Activated T-helper 1 cell treated with Interleukin-2 at 50 U/mL for 16 hours (primary cell): ENCODE results near the gene RING1.

Experiments
- DNase-seq: peaks from one replicate; pipeline ENCODE4 v3.0.0-alpha.2; 2020; ENCODE audit warnings: low read depth

The RING1 gene

DNA sequence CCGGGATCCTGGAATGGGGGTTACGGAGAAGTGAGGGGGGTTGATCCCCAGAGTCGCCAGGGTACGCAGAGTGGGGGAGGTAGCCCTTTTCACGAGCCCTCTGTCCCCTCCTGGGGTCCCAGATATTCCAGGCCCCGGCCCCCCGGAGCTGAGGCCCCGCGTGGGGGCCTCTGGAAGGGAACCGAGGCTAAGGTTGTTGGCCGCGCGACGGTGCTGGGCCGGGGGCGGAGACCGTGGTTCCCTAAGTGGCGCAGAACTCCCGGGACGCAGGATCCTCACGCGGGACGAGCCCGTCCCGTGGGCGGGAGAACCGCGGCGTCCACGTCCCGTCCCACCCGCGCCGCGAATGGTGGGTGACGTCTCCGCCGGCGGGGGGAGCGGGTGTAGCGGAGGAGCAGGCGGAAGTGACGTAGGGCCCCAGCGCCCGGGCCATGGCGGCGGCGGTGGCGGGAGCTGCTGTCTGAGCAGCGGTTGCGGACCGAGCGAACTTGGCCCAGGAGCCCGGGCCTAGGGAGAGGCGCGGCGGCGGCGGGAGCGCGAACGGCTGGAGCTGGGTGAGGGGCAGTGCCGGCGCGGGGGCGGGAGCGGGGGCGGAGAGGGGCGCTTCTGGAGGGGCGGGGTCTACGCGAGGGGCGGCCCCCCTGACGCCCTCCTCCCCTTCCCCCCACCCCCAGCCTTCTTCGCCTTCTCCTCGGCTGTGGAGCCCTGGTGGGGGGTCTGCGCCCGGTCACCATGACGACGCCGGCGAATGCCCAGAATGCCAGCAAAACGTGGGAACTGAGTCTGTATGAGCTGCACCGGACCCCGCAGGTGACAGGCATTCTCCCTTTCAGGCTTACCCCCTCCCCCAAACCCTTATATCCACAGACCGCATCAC lies at the start of gene RING1:
Gene RING1, plus strand, starts transcription at position 410 of the 877 bp plus-strand sequence. Its CDS starts 323 bp downstream, at position 733.
- DNase-seq, result peak; percentile 80

DNA sequence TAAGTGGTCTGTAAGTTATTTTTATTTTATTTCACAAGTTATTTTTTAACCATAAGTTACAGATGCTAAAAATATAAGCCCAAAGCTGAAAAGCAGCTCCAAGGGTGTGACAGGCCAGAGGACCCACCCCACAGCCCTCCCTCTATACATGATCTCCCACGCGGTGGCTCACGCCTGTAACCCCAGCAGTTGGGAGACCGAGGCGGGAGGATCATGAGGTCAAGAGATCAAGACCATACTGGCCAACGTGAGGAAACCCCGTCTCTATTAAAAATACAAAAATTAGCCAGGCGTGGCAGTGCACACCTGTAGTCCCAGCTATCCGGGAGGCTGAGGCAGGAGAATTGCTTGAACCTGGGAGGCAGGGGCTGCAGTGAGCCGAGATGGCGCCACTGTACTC lies 48.2 kb upstream of the RING1 start:
- DNase-seq, result no peak

DNA sequence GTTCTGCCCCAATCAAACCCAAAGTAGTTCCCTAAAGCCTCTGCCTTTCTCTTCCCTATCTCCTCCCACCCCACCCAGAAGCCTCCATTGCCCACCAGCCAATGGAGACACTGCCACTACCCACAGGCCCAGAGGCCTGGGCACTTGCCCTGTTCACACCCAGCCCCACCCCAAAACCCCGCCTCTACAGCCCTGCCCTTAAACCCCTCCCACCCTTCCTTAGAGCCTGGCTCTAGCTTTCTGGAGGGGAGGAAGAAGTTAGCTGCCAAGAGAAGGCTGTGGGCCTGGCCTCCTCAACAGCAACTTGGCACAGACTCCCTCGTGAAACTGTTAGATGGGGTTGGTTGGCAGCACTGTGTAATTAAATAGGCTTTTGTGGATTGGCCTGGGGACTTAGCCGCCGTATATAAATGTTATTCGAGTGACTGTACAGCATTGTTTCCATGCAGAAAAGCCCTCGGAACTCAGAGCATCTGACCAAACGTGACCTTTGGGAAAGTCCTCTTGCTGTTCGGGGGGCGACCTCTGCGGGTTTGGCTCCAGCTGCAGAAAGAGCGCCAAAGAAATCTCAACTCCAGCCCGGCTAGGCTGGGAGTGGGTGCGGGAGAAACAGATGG lies 47.5 kb upstream of the RING1 start:
- no peak for DNase-seq

DNA sequence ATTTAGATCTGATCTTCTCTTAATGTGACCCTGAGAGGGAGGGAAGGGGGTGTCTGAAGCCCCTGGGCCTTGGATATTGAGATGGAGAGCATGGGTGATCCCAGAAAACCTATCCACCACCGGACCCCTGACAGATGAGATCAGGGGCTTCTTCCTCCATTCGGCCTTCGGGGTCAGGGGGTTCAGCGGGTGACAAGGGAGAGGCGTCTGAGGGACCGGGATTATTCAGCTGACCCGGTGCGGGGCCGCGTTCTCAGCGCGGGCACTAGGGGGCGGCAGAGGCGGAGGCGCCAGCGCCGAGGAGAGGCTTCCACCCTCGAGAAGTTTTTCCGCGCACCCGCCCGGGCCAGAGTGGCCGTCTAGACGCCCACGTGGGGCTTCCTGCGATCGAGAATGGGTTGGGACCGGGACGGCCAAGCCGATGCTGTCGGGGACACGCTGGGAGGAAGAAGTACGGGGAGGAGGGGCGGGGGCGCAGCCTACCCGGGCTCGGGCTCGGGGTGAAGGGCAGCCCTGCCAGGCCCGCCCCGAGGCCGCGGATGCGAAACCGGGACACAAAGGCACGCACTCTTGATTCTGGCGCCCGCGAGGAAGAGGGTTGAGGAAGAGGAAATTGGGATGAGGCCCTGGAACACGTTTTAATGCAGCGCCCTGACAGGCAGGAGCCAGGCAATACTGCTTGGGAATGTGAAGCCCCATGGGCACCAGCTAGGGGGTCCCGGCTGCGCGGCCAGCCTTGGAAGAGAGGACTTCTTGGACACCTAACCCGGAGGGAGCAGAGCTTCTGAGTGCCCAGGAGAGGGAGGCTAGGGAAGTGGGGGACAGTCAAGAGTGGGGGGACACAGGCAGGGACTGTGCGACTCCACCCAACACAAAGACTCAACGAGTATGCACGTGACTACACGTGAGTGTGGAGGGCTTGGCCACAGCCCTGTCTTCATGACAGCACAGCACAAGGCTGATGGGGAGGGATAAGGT lies 46.7 kb upstream of the RING1 start:
- DNase-seq, result peak; percentile 74

DNA sequence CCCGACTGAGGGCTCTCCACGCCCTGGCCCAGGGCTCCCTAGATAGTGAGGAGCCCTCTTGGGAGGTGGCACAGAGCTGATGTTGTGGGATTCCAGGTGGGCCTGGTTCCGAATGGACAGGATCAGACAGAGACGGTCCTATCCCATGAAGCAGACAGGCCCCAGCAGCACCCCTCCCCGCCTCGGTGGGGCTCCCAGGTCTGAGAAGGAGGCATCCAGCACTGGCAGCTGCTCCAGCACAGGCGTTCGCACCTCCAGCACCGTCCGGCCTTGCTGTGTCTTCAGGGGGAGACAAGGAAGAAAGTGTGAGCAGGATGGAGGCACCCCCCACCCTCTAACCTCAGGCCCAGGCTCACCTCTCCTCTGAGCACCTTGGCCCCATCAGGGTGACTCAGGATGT lies 44.8 kb upstream of the RING1 start:
- DNase-seq, result no peak

DNA sequence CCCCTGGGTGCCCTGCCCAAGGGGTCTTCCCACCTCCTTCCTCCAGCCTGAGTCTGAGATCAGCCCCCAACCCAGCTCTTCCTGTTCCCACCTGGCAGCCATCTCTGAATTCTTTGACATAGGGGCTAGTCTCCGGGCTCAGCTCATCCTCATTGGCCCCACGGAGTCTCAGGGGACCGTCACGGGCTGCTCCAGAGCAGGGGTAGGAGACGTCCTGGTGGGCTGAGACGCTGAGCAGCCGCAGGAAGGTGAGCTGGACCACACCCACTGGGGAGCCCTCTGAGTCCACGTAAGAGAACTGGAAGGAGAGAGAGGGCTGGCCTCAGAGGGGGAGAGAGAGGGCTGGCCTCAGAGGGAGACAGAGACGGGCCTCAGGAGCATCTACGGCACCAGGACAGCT lies 44.1 kb upstream of the RING1 start:
- DNase-seq, result no peak

DNA sequence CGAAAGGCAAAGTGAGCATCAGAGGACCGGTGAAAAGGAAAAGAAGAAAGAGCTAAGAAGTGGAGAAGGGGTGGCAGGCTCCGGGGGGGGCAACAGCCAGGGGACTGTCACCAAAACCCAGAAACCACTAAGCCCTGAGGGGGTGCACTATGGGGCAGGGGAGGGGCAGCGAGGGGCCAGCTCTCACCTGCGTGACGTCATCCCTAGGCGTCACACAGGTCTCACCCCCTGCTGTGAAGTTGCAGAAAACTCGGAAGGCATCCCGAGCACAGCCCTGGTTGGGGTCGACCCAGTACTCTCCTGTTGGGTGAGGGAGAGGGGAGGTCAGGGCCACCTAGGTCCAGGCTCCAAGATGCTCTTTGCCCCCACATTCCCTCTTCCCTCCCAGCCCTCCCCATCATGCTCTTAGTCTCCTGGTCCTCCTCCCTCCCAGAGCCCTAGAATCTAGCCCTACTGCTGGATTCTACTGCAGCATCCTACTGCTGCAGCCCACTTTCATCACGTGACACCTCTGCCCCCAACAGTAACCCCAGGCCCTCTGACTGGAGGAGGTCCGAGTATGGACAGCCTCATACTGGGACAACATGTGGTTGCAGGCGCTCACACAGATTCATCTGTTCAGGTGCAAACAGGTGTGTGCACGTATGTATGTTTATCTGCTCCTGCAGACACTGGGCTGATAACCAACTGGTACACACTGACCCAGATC lies 43.5 kb upstream of the RING1 start:
- no peak for DNase-seq

DNA sequence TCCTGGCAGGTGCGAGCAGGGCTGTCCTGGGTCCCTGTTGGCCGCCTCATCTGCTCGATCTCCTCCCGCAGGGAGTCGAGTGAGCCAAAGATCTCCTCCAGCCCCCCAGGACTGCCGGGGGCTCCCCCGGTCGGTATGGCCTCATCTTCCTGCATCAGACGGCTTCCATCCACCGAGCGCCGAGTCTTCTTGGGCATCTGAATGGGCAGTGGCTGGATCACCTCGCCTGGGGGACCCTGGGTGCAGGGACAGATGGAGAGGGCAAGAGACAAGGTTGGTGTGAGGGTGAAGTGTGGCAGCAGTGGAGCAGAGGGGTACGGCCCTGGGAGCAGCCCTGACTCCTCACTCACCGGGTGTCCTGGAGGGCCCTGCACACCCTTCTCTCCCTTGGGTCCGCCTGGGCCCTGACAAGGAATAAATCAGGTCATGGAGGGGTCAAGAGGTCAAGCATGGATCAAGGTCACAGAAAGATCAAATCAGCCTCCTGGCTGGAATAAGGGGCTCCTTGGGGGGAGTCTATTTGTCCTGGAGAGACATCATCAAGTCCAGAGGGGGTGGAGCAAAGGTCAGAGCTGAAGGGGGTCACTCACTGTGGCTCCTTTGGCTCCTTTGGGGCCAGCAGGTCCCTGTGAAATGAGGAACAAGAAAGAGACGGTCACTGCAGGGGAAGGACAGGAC lies 42.6 kb upstream of the RING1 start:
- no peak for DNase-seq

DNA sequence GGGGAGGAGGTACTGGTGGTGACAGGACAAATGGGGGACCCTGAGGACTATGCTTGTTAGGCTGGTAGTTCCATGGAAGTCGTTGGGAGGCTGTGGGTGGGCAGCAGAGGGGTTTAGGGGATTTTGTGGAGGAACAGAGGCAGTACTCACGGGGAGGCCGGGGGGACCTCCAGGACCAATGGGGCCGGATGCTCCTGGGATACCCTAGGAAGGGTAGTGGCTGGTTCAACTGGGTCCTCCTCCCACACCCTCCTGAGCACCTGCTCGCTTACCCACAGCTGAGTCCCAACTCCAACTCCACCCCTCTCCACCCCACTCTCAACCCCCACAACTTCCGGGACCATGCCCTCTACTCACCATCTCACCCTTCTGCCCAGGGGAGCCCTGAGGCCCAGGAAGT lies 41.9 kb upstream of the RING1 start:
- no peak for DNase-seq

DNA sequence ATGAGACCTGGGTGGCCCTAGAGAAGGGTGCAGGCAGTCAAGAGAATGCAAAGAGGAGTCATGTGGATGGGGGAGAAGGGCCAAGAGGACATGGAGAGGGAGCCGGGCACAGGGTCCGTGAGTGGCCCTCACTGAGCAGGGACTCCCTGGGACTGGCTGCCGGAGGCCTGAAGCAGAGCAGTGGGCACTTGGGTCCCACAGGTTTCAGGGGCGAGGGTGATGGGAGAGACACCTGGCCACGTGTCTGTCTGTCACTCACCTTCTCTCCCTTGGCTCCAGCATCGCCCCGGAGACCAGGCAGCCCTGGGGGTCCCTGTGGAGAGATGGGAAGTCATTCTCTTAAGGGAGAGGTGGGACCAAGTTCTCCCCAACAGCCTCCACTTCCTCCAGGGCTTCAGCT lies 41.5 kb upstream of the RING1 start:
- no peak for DNase-seq

DNA sequence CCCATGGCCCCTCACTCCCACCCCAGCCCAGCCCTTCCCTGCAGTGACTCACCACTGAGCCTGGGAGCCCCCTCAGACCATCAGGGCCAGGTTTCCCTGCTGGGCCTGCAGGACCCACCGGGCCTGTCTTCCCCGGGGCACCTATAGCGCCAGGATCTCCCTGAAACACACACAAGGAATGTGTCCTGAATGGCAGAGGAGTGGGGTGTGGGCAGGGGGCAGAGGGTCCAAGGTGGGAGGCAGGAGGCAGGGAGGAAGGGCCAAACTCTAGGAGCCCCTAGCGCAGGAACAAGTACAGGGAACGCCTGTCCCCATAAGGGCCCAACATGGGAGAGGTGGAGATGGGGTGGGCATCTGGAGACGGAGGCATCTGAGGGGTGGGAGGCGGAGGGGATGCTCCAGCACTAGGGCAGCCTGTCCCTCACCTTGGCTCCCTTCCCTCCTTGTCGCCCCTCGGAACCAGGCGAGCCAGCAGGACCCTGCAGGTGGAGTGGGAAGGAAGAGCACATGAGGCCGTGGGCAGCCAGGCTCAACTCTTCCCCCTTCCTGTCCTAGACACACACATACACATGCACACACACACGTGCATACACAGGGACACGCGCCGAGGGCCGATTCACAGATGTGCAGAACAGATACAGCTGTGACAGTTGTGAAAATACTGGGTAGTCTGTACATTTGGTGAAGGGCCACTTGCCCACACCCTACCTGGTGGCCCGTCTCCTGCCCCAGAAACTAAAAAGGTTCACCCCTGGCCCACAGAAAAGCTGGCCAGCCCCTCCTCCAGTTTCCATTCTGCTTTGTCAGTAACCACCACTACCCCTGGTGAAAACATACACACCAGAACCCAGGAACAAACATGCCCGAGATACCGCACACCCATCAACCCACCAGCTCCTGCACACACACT lies 40.7 kb upstream of the RING1 start:
- no peak for DNase-seq

DNA sequence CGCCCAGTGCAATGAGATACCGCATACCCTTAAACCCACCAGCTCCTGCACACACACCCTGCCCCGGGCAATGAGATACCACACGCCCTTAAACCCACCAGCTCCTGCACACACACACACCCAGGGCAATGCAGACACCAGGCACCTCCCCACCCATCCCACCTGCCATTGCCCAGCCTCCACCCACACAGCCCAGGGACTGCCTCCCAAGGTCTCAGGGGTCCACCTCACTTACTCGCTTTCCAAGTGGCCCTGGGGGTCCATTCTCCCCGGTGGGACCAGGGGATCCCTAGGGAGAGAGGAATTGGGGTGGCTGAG lies 40.1 kb upstream of the RING1 start:
- no peak for DNase-seq

DNA sequence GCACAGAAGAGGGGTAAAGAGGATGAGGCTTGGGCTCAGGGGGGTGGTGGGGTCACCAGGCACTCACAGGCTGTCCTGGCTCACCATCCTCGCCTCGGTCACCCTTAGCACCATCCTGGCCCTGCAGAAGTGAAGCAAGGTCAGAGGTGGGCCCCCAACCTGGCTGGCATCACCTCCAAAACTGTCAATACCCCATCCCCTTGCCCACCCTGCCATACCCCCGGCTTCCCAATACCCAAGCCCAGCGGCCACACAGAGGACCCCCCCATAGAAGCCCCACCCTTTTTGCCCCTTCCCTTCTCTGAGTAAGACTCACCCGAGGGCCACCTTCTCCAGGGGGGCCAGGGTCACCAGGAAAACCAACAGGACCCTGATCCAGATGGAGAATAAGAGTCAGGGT lies 39.7 kb upstream of the RING1 start:
- no peak for DNase-seq

DNA sequence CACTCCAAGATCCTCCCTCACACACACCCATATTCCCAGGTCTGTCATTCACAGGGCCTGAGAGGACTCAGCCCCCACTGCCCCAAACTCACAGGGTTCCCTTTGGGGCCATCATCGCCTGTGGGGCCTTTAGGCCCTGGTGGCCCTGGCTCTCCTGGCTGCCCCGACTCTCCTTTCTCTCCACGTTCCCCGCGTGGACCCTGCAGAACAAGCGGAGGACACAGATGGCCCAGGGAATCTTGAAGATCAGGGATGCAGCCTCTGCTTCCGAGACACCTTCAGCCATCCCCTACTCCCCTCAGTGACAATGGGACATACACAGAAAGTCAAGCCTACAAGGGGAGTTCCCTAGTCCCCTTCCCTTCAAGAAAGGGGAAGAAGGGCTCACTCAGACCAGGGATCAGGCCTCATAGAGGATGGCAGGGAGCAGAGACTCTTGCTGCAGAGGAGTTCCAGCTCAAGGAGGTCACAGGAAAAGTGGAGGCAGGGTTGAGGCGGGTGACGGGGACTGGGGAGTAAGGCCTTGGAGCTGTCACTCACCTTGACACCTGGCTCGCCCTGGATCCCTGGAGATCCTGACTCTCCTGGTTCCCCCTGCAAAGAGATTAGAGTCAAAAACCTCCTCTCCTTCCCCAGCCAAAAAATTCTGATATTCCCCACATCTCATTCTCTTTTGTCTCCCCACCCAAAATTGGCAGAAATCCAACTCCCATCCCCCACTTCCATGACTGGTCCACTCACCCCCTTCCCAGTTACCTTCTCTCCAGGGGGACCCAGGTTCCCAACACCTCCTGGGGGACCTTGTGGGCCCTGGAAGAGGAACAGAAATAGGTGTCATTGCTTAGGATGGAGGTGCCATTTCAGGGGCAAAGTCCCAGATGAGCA lies 38.8 kb upstream of the RING1 start:
- no peak for DNase-seq

DNA sequence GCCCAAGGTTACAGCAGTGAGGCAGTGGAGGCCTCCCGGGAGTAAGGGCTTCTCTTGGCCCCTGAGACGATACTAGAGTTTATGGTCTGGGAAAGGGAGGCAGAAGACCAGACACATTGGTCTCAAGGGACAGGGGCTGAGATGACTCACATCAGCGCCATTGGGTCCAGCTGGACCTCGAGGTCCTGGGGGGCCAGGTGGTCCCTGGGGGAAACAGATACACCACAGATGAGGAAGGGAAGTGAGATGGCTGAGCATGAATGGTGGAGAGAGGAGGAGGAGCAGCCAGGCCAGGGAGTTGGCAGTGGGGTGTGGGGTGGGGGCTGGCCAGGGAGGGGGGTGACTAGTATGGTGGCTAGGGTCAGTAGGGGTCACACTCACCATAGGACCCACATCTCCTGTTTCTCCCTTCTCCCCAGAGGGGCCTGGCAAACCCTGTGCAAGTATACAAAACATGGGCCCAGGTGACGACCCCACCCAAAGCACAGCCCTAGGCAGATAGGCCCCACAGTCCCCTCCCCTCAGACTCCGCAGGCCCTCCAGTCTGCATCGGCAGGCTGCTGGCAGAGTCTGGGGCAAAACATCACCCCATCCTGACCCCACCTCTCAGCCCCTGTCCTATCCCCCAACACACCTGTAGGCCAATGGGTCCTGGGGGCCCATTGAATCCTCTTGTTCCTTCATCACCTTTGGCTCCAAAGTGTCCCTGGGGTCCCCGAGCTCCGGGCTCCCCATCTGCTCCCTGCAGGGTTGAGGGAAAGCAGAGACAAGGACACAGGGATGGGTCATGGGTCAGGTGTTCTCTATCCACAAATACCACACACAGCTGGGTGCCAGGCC lies 37.9 kb upstream of the RING1 start:
- no peak for DNase-seq

DNA sequence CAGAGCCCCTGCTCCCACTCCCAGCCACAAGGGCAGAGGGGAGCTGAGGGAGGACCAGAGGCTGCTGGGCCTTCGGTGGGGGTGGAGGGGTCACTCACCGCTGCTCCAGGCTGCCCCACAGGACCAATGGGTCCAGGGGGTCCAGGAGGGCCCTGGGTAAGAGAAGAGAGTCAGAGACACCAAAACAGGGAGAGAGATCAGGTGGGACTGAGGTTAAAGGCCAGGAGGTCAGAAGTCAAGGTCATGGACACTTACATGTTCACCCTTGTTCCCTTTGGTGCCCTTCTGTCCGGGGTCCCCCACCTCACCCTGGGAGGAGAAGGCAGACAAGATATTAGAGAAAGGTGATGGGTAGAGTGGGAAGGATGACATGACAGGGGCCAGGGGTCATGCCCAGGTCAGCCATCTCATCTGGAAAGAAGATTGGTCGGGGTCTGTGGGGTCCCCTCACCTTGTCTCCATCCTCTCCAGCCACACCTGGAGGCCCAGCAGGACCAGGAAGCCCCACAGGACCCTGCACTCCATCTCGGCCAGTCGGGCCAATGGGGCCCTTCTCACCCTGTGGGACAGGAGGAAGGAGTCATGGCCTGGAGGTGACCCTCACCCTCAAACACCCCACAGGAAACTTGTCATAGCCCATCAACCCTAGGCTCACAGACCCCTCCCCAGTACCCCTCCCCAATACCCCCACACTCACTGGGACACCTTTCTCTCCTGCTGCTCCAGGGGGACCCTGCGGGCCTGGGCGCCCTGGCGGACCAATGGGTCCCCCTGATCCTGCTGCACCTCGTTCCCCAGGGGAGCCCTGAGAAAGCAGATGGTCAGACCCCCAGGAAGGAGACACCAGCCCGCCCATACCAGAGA lies 37.1 kb upstream of the RING1 start:
- no peak for DNase-seq
